Osteoblast (primary cell): ENCODE measurements around the gene CSF1R. TPM values are rescaled to one million over a fixed set of nuclear protein-coding genes. Genes with fewer than 3 reads are reported as not detected.

Experiments
- DNase-seq: peaks from one replicate; pipeline ENCODE4 v3.0.0; 2011; ENCODE audit warnings: low spot score, mixed read lengths; ENCODE audit not compliant: insufficient read length; ENCODE audit errors: missing footprints
- H2AFZ ChIP-seq: 2 replicates; pipeline ENCODE4 v1.6.0; 2011; ENCODE audit warnings: mild to moderate bottlenecking, low read length
- H3K27ac ChIP-seq: 2 replicates; pipeline ENCODE4 v1.5.1; 2011; ENCODE audit warnings: mild to moderate bottlenecking, low read depth, low read length, moderate library complexity
- H3K27me3 ChIP-seq: 2 replicates; pipeline ENCODE4 v1.6.0; 2012; ENCODE audit warnings: mild to moderate bottlenecking, control low read depth, inconsistent platforms, low read length, moderate library complexity; ENCODE audit not compliant: insufficient read depth
- H3K36me3 ChIP-seq: 2 replicates; pipeline ENCODE4 v1.5.1; 2011; ENCODE audit warnings: mild to moderate bottlenecking, low read length, control low read depth, moderate library complexity; ENCODE audit not compliant: insufficient read depth
- H3K4me1 ChIP-seq: 2 replicates; pipeline ENCODE4 v1.5.1; 2011; ENCODE audit warnings: mild to moderate bottlenecking, low read length, control low read depth, moderate library complexity; ENCODE audit not compliant: insufficient read depth
- H3K4me2 ChIP-seq: 2 replicates; pipeline ENCODE4 v1.6.0; 2011; ENCODE audit warnings: mild to moderate bottlenecking, low read length; ENCODE audit not compliant: insufficient read depth
- H3K4me3 ChIP-seq: fragments of 200-600 bp; sonication (generic); 3 replicates; pipeline ENCODE4 v1.5.1; 2012; ENCODE audit warnings: mild to moderate bottlenecking, low read length, inconsistent platforms; ENCODE audit not compliant: insufficient read depth
- H3K79me2 ChIP-seq: 2 replicates; pipeline ENCODE4 v1.6.0; 2012; ENCODE audit warnings: mild to moderate bottlenecking, low read length, control low read depth, inconsistent platforms; ENCODE audit not compliant: insufficient read depth
- H3K9me3 ChIP-seq: 2 replicates; pipeline ENCODE4 v1.5.1; 2011; ENCODE audit warnings: low read depth, low read length, control low read depth
- H4K20me1 ChIP-seq: 2 replicates; pipeline ENCODE4 v1.6.0; 2012; ENCODE audit warnings: mild to moderate bottlenecking, low read length, control low read depth; ENCODE audit not compliant: insufficient read depth
- total RNA-seq: library from RNA; depleted of rRNA; stranded (reverse); fragments of >200 nt; gene quantifications from 2 replicates; pipeline ENCODE4 v1.2.3, GENCODE V29; 2012
- TF ChIP-seq, protein P1 (sequence below): IDR thresholded peaks from 2 replicates; pipeline ENCODE4 v1.5.1; 2011; ENCODE audit warnings: mild to moderate bottlenecking, low read depth, low read length, moderate library complexity; ENCODE audit errors: extremely low read depth

The CSF1R gene
- total RNA-seq, 1 donor, result 0.36 TPM

DNA sequence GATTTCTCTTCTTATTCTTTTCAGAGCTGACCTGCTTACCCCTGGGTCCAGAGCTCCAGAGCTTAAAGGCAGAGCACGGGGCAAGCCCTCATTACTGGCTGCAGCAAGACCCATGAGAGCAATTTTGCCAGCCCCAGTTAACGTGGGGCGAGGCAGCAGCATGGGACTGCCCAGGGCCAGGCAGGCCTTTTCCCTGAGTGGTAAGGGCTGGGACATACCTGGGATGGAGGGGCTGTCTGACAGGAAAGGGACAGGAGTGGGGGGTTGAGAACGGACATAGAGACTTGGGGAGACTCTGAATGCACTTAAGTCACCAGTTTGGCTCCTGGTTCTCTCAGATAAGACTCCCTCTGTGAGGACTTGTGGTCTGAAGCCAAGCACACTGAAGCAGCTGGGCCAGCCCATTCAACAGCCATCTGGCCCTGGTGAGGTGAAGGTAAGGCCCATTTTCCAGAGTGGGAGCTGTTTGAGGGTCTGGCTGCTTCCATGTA lies 59.6 kb downstream of the CSF1R start:
- Histone ChIP-seq H3K9me3 (no peaks in the 10 kb centered on the region), H3K4me1 (peaks cover 31% of the 10 kb centered on the region), H4K20me1 (peaks cover 3% of the 10 kb centered on the region), H3K4me2 (no peak overlapping the region), H3K79me2 (peaks cover 37% of the 10 kb centered on the region), H3K27ac (no peak overlapping the region), H2AFZ (no peak overlapping the region), H3K4me3 (no peak overlapping the region), H3K27me3 (no peaks in the 10 kb centered on the region), H3K36me3 (peaks cover 88% of the 10 kb centered on the region)
- no peak for DNase-seq
- TF ChIP-seq, protein P1, sequence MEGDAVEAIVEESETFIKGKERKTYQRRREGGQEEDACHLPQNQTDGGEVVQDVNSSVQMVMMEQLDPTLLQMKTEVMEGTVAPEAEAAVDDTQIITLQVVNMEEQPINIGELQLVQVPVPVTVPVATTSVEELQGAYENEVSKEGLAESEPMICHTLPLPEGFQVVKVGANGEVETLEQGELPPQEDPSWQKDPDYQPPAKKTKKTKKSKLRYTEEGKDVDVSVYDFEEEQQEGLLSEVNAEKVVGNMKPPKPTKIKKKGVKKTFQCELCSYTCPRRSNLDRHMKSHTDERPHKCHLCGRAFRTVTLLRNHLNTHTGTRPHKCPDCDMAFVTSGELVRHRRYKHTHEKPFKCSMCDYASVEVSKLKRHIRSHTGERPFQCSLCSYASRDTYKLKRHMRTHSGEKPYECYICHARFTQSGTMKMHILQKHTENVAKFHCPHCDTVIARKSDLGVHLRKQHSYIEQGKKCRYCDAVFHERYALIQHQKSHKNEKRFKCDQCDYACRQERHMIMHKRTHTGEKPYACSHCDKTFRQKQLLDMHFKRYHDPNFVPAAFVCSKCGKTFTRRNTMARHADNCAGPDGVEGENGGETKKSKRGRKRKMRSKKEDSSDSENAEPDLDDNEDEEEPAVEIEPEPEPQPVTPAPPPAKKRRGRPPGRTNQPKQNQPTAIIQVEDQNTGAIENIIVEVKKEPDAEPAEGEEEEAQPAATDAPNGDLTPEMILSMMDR, result no peak

DNA sequence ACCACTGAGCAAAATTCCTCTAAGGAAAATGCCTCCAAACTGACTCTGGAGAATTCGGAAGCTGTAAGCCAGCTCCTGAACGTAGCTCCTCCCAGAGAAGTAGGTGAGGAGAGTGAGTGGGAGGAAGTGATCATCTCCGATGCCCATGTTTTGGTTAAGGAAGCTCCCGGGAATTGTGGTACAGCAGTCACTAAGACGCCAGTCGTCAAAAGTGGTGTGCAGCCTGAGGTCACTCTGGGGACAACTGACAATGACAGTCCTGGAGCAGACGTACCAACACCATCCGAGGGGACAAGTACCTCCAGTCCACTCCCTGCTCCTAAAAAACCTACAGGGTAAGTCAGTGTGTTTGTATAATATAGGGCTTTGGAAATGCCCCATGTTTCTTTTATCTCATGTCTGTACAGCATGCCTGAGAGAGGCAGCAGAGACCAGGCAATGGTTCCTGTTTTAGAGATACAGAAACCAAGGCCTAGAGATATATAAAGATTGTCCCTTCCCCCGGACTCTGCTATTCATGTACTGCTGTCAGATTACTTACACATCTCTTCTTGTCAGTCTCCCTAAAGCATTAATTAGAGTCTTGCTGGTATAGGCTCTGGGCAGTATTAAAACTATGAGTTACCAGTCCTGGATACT lies 61.9 kb downstream of the CSF1R start:
- no peaks in the 10 kb centered on the region for H3K9me3 ChIP-seq
- H3K27me3 ChIP-seq, result no peaks in the 10 kb centered on the region
- H3K27ac ChIP-seq, result peak overlapping the region; percentile 25
- peaks cover 84% of the 10 kb centered on the region for H3K36me3 ChIP-seq
- H4K20me1 ChIP-seq, result peaks cover 5% of the 10 kb centered on the region
- TF ChIP-seq, protein P1, result peak; percentile 43
- H3K4me2 ChIP-seq, result peak overlapping the region; percentile 21
- no peak for DNase-seq
- H3K79me2 ChIP-seq, result peaks cover 40% of the 10 kb centered on the region
- no peak overlapping the region for H2AFZ ChIP-seq
- no peak overlapping the region for H3K4me3 ChIP-seq
- peaks cover 41% of the 10 kb centered on the region for H3K4me1 ChIP-seq

DNA sequence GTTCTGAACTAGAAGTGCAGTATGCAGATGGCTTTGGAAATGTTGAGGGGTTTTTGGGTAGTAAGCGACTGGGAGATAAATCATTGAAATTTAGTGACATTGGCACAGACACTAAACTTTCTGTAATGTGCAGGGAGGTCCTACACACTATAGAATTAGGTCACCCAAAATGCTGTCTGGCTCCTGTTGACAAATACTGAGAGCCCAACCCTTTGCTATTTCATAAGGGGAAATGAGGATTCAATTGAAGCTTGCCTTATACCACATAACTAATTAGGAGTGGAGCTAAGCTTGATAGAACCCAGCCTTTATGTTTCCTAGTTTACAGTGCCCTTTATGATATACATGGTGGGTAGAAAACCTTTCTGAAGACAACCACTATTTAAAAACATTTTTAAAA lies 63.2 kb downstream of the CSF1R start:
- Histone ChIP-seq H3K9me3 (no peaks in the 10 kb centered on the region), H3K27me3 (no peaks in the 10 kb centered on the region), H3K27ac (peak overlapping the region; percentile 77), H3K4me2 (no peak overlapping the region), H3K4me3 (no peak overlapping the region), H4K20me1 (peaks cover 9% of the 10 kb centered on the region), H3K36me3 (peaks cover 87% of the 10 kb centered on the region), H3K4me1 (peaks cover 42% of the 10 kb centered on the region), H2AFZ (no peak overlapping the region), H3K79me2 (peaks cover 45% of the 10 kb centered on the region)
- DNase-seq, result no peak
- TF ChIP-seq, protein P1, result no peak

DNA sequence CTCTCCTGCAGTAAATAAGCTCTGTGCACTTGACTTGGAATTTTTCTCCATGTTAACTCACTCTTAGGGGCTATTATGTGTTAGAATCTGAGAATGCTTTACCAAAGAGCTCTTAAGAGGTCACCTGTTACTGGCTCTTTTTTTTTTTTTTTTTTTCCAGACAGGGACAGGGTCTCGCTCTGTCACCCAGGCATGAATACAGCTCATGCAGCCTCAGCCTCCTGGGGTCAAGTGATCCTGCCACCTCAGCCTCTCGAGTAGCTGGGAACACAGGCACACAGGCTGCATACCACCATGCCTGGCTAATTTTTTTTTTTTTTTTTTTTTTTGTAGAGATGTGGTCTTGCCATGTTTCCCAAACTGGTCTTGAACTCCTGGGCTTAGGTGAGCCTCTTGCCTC lies 63.7 kb downstream of the CSF1R start:
- Histone ChIP-seq H3K27ac (peak overlapping the region; percentile 77), H3K9me3 (no peaks in the 10 kb centered on the region)

More for the DNA sequence above, 63.7 kb downstream of the CSF1R start:
- Histone ChIP-seq H3K4me3 (peak overlapping the region; percentile 31), H4K20me1 (peaks cover 13% of the 10 kb centered on the region), H3K79me2 (peaks cover 49% of the 10 kb centered on the region), H3K4me2 (peak overlapping the region; percentile 19), H2AFZ (no peak overlapping the region), H3K4me1 (peaks cover 47% of the 10 kb centered on the region), H3K27me3 (no peaks in the 10 kb centered on the region), H3K36me3 (peaks cover 83% of the 10 kb centered on the region)
- DNase-seq, result no peak
- TF ChIP-seq, protein P1, result no peak
